OCI-LY3 (cell line): ENCODE results near the gene SLC36A2.
A peak's percentile ranks its signal among the peaks of the same experiment; 100 is the strongest.

Source experiments
- H2AFZ ChIP-seq: fragments of 200-600, 300-600 bp; shearing (Covaris generic); 2 replicates; pipeline ENCODE4 v1.6.0; 2014; ENCODE audit warnings: antibody characterized with exemption, low read depth, low read length
- H3K27ac ChIP-seq: fragments of 200-600, 300-600 bp; sonication (generic); 2 replicates; pipeline ENCODE4 v1.5.1; 2014; ENCODE audit warnings: mild to moderate bottlenecking, low read length, moderate library complexity, mixed read lengths
- H3K27me3 ChIP-seq: fragments of 200-600, 300-600 bp; sonication (generic); 2 replicates; pipeline ENCODE4 v1.6.1; 2014; ENCODE audit warnings: low read depth, low read length, mixed read lengths
- H3K36me3 ChIP-seq: fragments of 200-600, 300-600 bp; sonication (generic); replicated peaks from 2 replicates; pipeline ENCODE3; 2014; ENCODE audit warnings: low read depth, low read length, mixed read lengths
- H3K4me1 ChIP-seq: fragments of 300-600, 200-600 bp; sonication (generic); 2 replicates; pipeline ENCODE4 v1.6.1; 2014; ENCODE audit warnings: low read length, mixed read lengths
- H3K4me2 ChIP-seq: fragments of 200-600, 300-600 bp; sonication (generic); 2 replicates; pipeline ENCODE4 v1.6.1; 2014; ENCODE audit warnings: low read length, mixed read lengths
- H3K4me3 ChIP-seq: fragments of 300-600, 200-600 bp; sonication (generic); 2 replicates; pipeline ENCODE4 v1.5.1; 2014; ENCODE audit warnings: antibody characterized with exemption, mild to moderate bottlenecking, low read length, moderate library complexity
- H3K79me2 ChIP-seq: fragments of 300-600, 200-600 bp; shearing (Covaris generic); 2 replicates; pipeline ENCODE4 v1.6.1; 2014; ENCODE audit warnings: mild to moderate bottlenecking, low read length, mixed read lengths
- H3K9ac ChIP-seq: fragments of 300-600, 200-600 bp; shearing (Covaris generic); 2 replicates; pipeline ENCODE4 v1.6.0; 2014; ENCODE audit warnings: mild to moderate bottlenecking, low read length, moderate library complexity
- H3K9me3 ChIP-seq: fragments of 200-600, 300-600 bp; shearing (Covaris generic); 2 replicates; pipeline ENCODE4 v1.6.1; 2014; ENCODE audit warnings: low read length, mixed read lengths; ENCODE audit not compliant: insufficient read depth
- H4K20me1 ChIP-seq: fragments of 200-600, 300-600 bp; sonication (generic); 2 replicates; pipeline ENCODE4 v1.6.1; 2016; ENCODE audit warnings: low read length, mixed read lengths; ENCODE audit not compliant: insufficient read depth
- CTCF ChIP-seq: fragments of 200-600, 300-600 bp; sonication (generic); IDR thresholded peaks from 2 replicates; pipeline ENCODE4 v1.5.1; 2014; ENCODE audit warnings: antibody characterized with exemption, low read length, low read depth
- EZH2phosphoT487 ChIP-seq: fragments of 200-600 bp; shearing (Covaris generic); IDR thresholded peaks from 2 replicates; pipeline ENCODE4 v1.6.1; 2018; ENCODE audit warnings: antibody characterized with exemption, mixed run types, low read depth

The SLC36A2 gene

GRCh38 chr5:151347369-151347768 is at the start of gene SLC36A2:
TSS of gene SLC36A2 (minus strand) at chr5:151347559. CDS start at chr5:151347460, 99 bp downstream.
- no peaks in the 10 kb centered on the region for H3K79me2 ChIP-seq
- no peak within 1 kb of the TSS for H2AFZ ChIP-seq
- no peak within 1 kb of the TSS for H3K4me3 ChIP-seq
- no peak within 1 kb of the TSS for H3K27ac ChIP-seq
- no peak for TF ChIP-seq EZH2phosphoT487
- TF ChIP-seq CTCF, result no peak
- no peaks in the 10 kb centered on the region for H3K36me3 ChIP-seq
- no peaks in the 10 kb centered on the region for H3K4me1 ChIP-seq
- H3K9me3 ChIP-seq, result no peaks in the 10 kb centered on the region
- H3K9ac ChIP-seq, result no peak within 1 kb of the TSS
- peaks cover 37% of the 10 kb centered on the region for H3K27me3 ChIP-seq
- no peaks in the 10 kb centered on the region for H4K20me1 ChIP-seq
- no peak within 1 kb of the TSS for H3K4me2 ChIP-seq

GRCh38 chr5:151388960-151389359 is 41.6 kb upstream of the SLC36A2 start:
- Histone ChIP-seq H3K9ac (no peak overlapping the region), H4K20me1 (no peaks in the 10 kb centered on the region), H3K27me3 (no peaks in the 10 kb centered on the region), H3K27ac (no peak overlapping the region), H3K4me1 (peaks cover 5% of the 10 kb centered on the region; the same call in 1 of the 2 replicates), H3K4me2 (no peak overlapping the region), H3K36me3 (no peaks in the 10 kb centered on the region), H3K79me2 (no peaks in the 10 kb centered on the region), H3K4me3 (no peak overlapping the region), H3K9me3 (no peaks in the 10 kb centered on the region), H2AFZ (no peak overlapping the region)
- no peak for TF ChIP-seq CTCF
- TF ChIP-seq EZH2phosphoT487, result no peak

- Histone ChIP-seq H3K4me3 (no peak overlapping the region), H3K4me1 (peaks cover 6% of the 10 kb centered on the region; the same call in 1 of the 2 replicates), H3K79me2 (no peaks in the 10 kb centered on the region), H2AFZ (peak overlapping the region; percentile 73), H3K9me3 (no peaks in the 10 kb centered on the region), H3K36me3 (no peaks in the 10 kb centered on the region), H4K20me1 (no peaks in the 10 kb centered on the region), H3K27me3 (no peaks in the 10 kb centered on the region), H3K9ac (no peak overlapping the region), H3K4me2 (peak overlapping the region; percentile 45), H3K27ac (no peak overlapping the region)
- TF ChIP-seq EZH2phosphoT487 (no peak), CTCF (no peak)
These were observed 36.7 kb upstream of the SLC36A2 start for GRCh38 chr5:151384106-151384505.

GRCh38 chr5:151383011-151383410 is 35.7 kb upstream of the SLC36A2 start:
- Histone ChIP-seq H3K9ac (no peak overlapping the region), H3K79me2 (no peaks in the 10 kb centered on the region), H4K20me1 (no peaks in the 10 kb centered on the region), H3K4me1 (peaks cover 6% of the 10 kb centered on the region; the same call in 1 of the 2 replicates), H3K4me3 (no peak overlapping the region), H3K27ac (no peak overlapping the region), H3K9me3 (no peaks in the 10 kb centered on the region), H2AFZ (no peak overlapping the region), H3K36me3 (no peaks in the 10 kb centered on the region), H3K4me2 (no peak overlapping the region), H3K27me3 (no peaks in the 10 kb centered on the region)
- TF ChIP-seq CTCF (no peak), EZH2phosphoT487 (no peak)
